Bronchial epithelial cell (primary cell): ENCODE data around the gene NPTXR. TPM values are rescaled to one million over a fixed set of nuclear protein-coding genes. Genes with fewer than 3 reads are reported as not detected.
A peak's percentile ranks its signal among the peaks of the same experiment; 100 is the strongest.

Experiments used
- DNase-seq: peaks from one replicate; pipeline ENCODE4 v3.0.0-alpha.2; 2010; ENCODE audit warnings: low read depth
- FAIRE-seq: peaks from 2 replicates; lab custom pipeline; 2011; peaks lifted over from hg19 to GRCh38; lab: Jason Lieb, UNC
- H3K27me3 ChIP-seq: 2 replicates; pipeline ENCODE4 v1.5.1; 2011; ENCODE audit warnings: low read length; ENCODE audit not compliant: control insufficient read depth, insufficient read depth
- H3K36me3 ChIP-seq: 2 replicates; pipeline ENCODE4 v1.5.1; 2011; ENCODE audit warnings: low read length; ENCODE audit not compliant: control insufficient read depth, insufficient read depth
- H3K4me3 ChIP-seq: 2 replicates; pipeline ENCODE4 v1.5.1; 2011; ENCODE audit warnings: mild to moderate bottlenecking, low read depth, low read length, control low read depth
- total RNA-seq: library from RNA; depleted of rRNA; stranded (reverse); fragments of >200 nt; gene quantifications from 2 replicates; pipeline ENCODE4 v1.2.1, GENCODE V29; 2014
- TF ChIP-seq, protein P1 (sequence below): IDR thresholded peaks from 2 replicates; pipeline ENCODE4 v1.5.1; 2011; ENCODE audit warnings: mild to moderate bottlenecking, moderate library complexity, low read length, control low read depth, inconsistent platforms; ENCODE audit not compliant: insufficient read depth, severe bottlenecking

The NPTXR gene
- total RNA-seq, 1 donor from 2014 or later: under 0.01 TPM

- Histone ChIP-seq H3K4me3 (no peak overlapping the region), H3K27me3 (peaks cover 9% of the 10 kb centered on the region), H3K36me3 (no peaks in the 10 kb centered on the region)
- DNase-seq (no peak), FAIRE-seq (no peak)
- TF ChIP-seq, protein P1, sequence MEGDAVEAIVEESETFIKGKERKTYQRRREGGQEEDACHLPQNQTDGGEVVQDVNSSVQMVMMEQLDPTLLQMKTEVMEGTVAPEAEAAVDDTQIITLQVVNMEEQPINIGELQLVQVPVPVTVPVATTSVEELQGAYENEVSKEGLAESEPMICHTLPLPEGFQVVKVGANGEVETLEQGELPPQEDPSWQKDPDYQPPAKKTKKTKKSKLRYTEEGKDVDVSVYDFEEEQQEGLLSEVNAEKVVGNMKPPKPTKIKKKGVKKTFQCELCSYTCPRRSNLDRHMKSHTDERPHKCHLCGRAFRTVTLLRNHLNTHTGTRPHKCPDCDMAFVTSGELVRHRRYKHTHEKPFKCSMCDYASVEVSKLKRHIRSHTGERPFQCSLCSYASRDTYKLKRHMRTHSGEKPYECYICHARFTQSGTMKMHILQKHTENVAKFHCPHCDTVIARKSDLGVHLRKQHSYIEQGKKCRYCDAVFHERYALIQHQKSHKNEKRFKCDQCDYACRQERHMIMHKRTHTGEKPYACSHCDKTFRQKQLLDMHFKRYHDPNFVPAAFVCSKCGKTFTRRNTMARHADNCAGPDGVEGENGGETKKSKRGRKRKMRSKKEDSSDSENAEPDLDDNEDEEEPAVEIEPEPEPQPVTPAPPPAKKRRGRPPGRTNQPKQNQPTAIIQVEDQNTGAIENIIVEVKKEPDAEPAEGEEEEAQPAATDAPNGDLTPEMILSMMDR: no peak
Observed at GRCh38 chr22:38874529-38875222, 30.8 kb upstream of the NPTXR start.

- no peaks in the 10 kb centered on the region for H3K36me3 ChIP-seq
- DNase-seq (peak; percentile 97), FAIRE-seq (peak; percentile 89)
- peaks cover 9% of the 10 kb centered on the region for H3K27me3 ChIP-seq
- TF ChIP-seq, protein P1: no peak
- no peak overlapping the region for H3K4me3 ChIP-seq
Observed at GRCh38 chr22:38873469-38874411, 29.9 kb upstream of the NPTXR start.

GRCh38 chr22:38872831-38873248 lies 29.0 kb upstream of the NPTXR start:
- DNase-seq (no peak), FAIRE-seq (no peak)
- TF ChIP-seq, protein P1: no peak
- Histone ChIP-seq H3K4me3 (peak overlapping the region; percentile 41), H3K27me3 (peaks cover 5% of the 10 kb centered on the region), H3K36me3 (no peaks in the 10 kb centered on the region)

- H3K27me3 ChIP-seq: peaks cover 5% of the 10 kb centered on the region
- DNase-seq (peak; percentile 16), FAIRE-seq (no peak)
- no peaks in the 10 kb centered on the region for H3K36me3 ChIP-seq
- TF ChIP-seq, protein P1: no peak
- H3K4me3 ChIP-seq: peak within 1 kb of the TSS; percentile 41
Observed at GRCh38 chr22:38872172-38872830, 28.5 kb upstream of the NPTXR start, which contains the start of gene CBX6. Gene CBX6 (minus strand): TSS chr22:38872216. CDS start chr22:38872190, 26 bp downstream.

GRCh38 chr22:38871360-38872171 lies 27.7 kb upstream of the NPTXR start:
- Histone ChIP-seq H3K36me3 (no peaks in the 10 kb centered on the region), H3K27me3 (peaks cover 5% of the 10 kb centered on the region), H3K4me3 (peak overlapping the region; percentile 41)
- DNase-seq (no peak), FAIRE-seq (no peak)
- TF ChIP-seq, protein P1: no peak
